Duodenal mucosa (tissue), 2 donors: ENCODE data around the gene LY6G6F.
"Not testable (repeated sequence)": the region's sequence is repeated elsewhere in the genome, so short reads cannot be mapped to it uniquely, and the experiment has no call there.

Source experiments
- H3K27ac ChIP-seq: one replicate; pipeline ENCODE4 v1.7.0; 2013; ENCODE audit warnings: low read depth, low read length
- H3K27me3 ChIP-seq, 2 donors: one replicate each; pipeline ENCODE4 v1.7.0; 2013; ENCODE audit warnings: low read length in 2 of 2, control low read depth in 1 of 2; ENCODE audit not compliant: insufficient read depth in 2 of 2, control insufficient read depth in 1 of 2
- H3K36me3 ChIP-seq, 2 donors: one replicate each; pipeline ENCODE4 v1.7.0; 2013; ENCODE audit warnings: low read length in 2 of 2, control low read depth in 1 of 2; ENCODE audit not compliant: insufficient read depth in 2 of 2, control insufficient read depth in 1 of 2
- H3K4me1 ChIP-seq, 2 donors: one replicate each; pipeline ENCODE4 v1.7.0; 2013; ENCODE audit warnings: low read length in 2 of 2, control low read depth in 1 of 2; ENCODE audit not compliant: insufficient read depth in 2 of 2, control insufficient read depth in 1 of 2
- H3K4me3 ChIP-seq, 2 donors: one replicate each; pipeline ENCODE4 v1.7.0; 2013; ENCODE audit warnings: low read length in 2 of 2, low read depth in 1 of 2
- H3K9ac ChIP-seq, 2 donors: one replicate each; pipeline ENCODE4 v1.7.0; 2013; ENCODE audit warnings: low read length in 2 of 2, low read depth in 1 of 2
- H3K9me3 ChIP-seq, 2 donors: one replicate each; pipeline ENCODE4 v1.7.0; 2013; ENCODE audit warnings: low read length in 2 of 2, control low read depth in 1 of 2; ENCODE audit not compliant: control insufficient read depth in 1 of 2

The LY6G6F gene

GRCh38 chr6:31702405-31702818 is 4.3 kb upstream of the LY6G6F start:
- Histone ChIP-seq H3K9me3 (no peaks in the 10 kb centered on the region), H3K9ac (peak overlapping the region; percentile 89 to 97), H3K27me3 (no peaks in the 10 kb centered on the region), H3K27ac (peak overlapping the region; percentile 98), H3K36me3 (peaks cover 4 to 18% of the 10 kb centered on the region in 2 donors), H3K4me1 (peaks cover 15% of the 10 kb centered on the region in 2 donors), H3K4me3 (peak overlapping the region; percentile 84 to 89)

GRCh38 chr6:31702819-31703716 is 3.6 kb upstream of the LY6G6F start, which contains the start of gene ABHD16A:
ABHD16A (minus strand) TSS chr6:31703324; CDS start chr6:31703281, 43 bp downstream.
- Histone ChIP-seq H3K9me3 (no peaks in the 10 kb centered on the region), H3K4me1 (peaks cover 15% of the 10 kb centered on the region in 2 donors), H3K27ac (peak within 1 kb of the TSS; percentile 98), H3K27me3 (no peaks in the 10 kb centered on the region), H3K9ac (peak within 1 kb of the TSS; percentile 89 to 97), H3K36me3 (peaks cover 0 to 13% of the 10 kb centered on the region in 2 donors), H3K4me3 (peak within 1 kb of the TSS; percentile 84 to 89)

- H3K4me3 ChIP-seq = no peak overlapping the region
- no peaks in the 10 kb centered on the region for H3K27me3 ChIP-seq
- no peak overlapping the region for H3K27ac ChIP-seq
- no peaks in the 10 kb centered on the region for H3K9me3 ChIP-seq
- no peak overlapping the region for H3K9ac ChIP-seq
- peaks cover 13 to 16% of the 10 kb centered on the region in 2 donors for H3K4me1 ChIP-seq
- H3K36me3 ChIP-seq = peaks cover 0 to under 1% of the 10 kb centered on the region in 2 donors
Measured at GRCh38 chr6:31705931-31706330, 735 bp upstream of the LY6G6F start.

- Histone ChIP-seq H3K4me1 (peaks cover 10 to 18% of the 10 kb centered on the region in 2 donors), H3K4me3 (no peak overlapping the region), H3K9me3 (no peaks in the 10 kb centered on the region)
Measured at GRCh38 chr6:31707701-31708100, 1.0 kb downstream of the LY6G6F start.

GRCh38 chr6:31708224-31708623 is 1.6 kb downstream of the LY6G6F start:
- Histone ChIP-seq H3K9ac (no peak overlapping the region), H3K9me3 (no peaks in the 10 kb centered on the region)

More at GRCh38 chr6:31707701-31708100, 1.0 kb downstream of the LY6G6F start:
- H3K36me3 ChIP-seq = no peaks in the 10 kb centered on the region
- H3K9ac ChIP-seq = no peak overlapping the region
- no peak overlapping the region for H3K27ac ChIP-seq
- H3K27me3 ChIP-seq = no peaks in the 10 kb centered on the region

GRCh38 chr6:31709157-31709556 is 2.5 kb downstream of the LY6G6F start:
- H3K9me3 ChIP-seq, H3K27ac ChIP-seq, H3K27me3 ChIP-seq, H3K4me3 ChIP-seq, H3K36me3 ChIP-seq, H3K9ac ChIP-seq: not testable (repeated sequence)
- H3K4me1 ChIP-seq = peaks cover 15 to 26% of the 10 kb centered on the region in 2 donors

More at GRCh38 chr6:31708224-31708623, 1.6 kb downstream of the LY6G6F start:
- Histone ChIP-seq H3K27ac (no peak overlapping the region), H3K27me3 (no peaks in the 10 kb centered on the region), H3K36me3 (no peaks in the 10 kb centered on the region), H3K4me1 (peaks cover 10 to 18% of the 10 kb centered on the region in 2 donors), H3K4me3 (no peak overlapping the region)

- no peak overlapping the region for H3K9ac ChIP-seq
- no peak overlapping the region for H3K27ac ChIP-seq
- no peak overlapping the region for H3K4me3 ChIP-seq
- H3K9me3 ChIP-seq = no peaks in the 10 kb centered on the region
- H3K4me1 ChIP-seq = peaks cover 16 to 28% of the 10 kb centered on the region in 2 donors
- no peaks in the 10 kb centered on the region for H3K27me3 ChIP-seq
- H3K36me3 ChIP-seq = no peaks in the 10 kb centered on the region
Measured at GRCh38 chr6:31710523-31711219, 4.0 kb downstream of the LY6G6F start.

GRCh38 chr6:31711233-31711632 is 4.6 kb downstream of the LY6G6F start:
- Histone ChIP-seq H3K4me3 (no peak overlapping the region), H3K27ac (no peak overlapping the region), H3K9ac (no peak overlapping the region), H3K27me3 (no peaks in the 10 kb centered on the region), H3K4me1 (peaks cover 16 to 28% of the 10 kb centered on the region in 2 donors), H3K9me3 (no peaks in the 10 kb centered on the region), H3K36me3 (no peaks in the 10 kb centered on the region)

- Histone ChIP-seq H3K36me3 (no peaks in the 10 kb centered on the region), H3K27ac (no peak overlapping the region), H3K9me3 (no peaks in the 10 kb centered on the region), H3K4me1 (peaks cover 16 to 28% of the 10 kb centered on the region in 2 donors), H3K4me3 (no peak overlapping the region), H3K27me3 (no peaks in the 10 kb centered on the region), H3K9ac (no peak overlapping the region)
Measured at GRCh38 chr6:31712296-31712695, 5.6 kb downstream of the LY6G6F start.

- Histone ChIP-seq H3K27ac (no peak overlapping the region), H3K36me3 (no peaks in the 10 kb centered on the region), H3K4me1 (peaks cover 21 to 39% of the 10 kb centered on the region in 2 donors), H3K4me3 (no peak overlapping the region), H3K9ac (no peak overlapping the region), H3K9me3 (no peaks in the 10 kb centered on the region), H3K27me3 (no peaks in the 10 kb centered on the region)
Measured at GRCh38 chr6:31713465-31713864, 6.8 kb downstream of the LY6G6F start.
